ENCODE results near the gene CNN1. TPM values are rescaled to one million over a fixed set of nuclear protein-coding genes. Genes with fewer than 3 reads are reported as not detected.
"Not testable (repeated sequence)": the region's sequence is repeated elsewhere in the genome, so short reads cannot be mapped to it uniquely, and the experiment has no call there.

CNN1 gene
- total RNA-seq, 1 donor from 2014 or later: not detected

GRCh38 chr19:11597202-11598102, 58.8 kb downstream of the CNN1 start, which contains the start of gene ZNF627:
TSS of gene ZNF627 (plus strand) at chr19:11597483. CDS start at chr19:11597628, 145 bp downstream.
- Histone ChIP-seq H3K27me3 (ENCODE audit: control insufficient read depth, insufficient read depth, low read length) (no peaks in the 10 kb centered on the region), H3K36me3 (ENCODE audit: control insufficient read depth, insufficient read depth, low read length) (peaks cover 3% of the 10 kb centered on the region), H3K4me3 (ENCODE audit: low read depth, low read length) (peak within 1 kb of the TSS; percentile 84)
- peak; percentile 93 for DNase-seq (ENCODE audit: low read depth)
- TF ChIP-seq CTCF (IDR thresholded peaks at IDR 0.05; ENCODE audit: insufficient read depth, low read length, severe bottlenecking): no peak
- no peak for FAIRE-seq

GRCh38 chr19:11598103-11598483, 59.4 kb downstream of the CNN1 start:
- peak; percentile 8 for DNase-seq (ENCODE audit: low read depth)
- no peak for TF ChIP-seq CTCF (IDR thresholded peaks at IDR 0.05; ENCODE audit: insufficient read depth, low read length, severe bottlenecking)
- FAIRE-seq: no peak
- H3K27me3 ChIP-seq (ENCODE audit: control insufficient read depth, insufficient read depth, low read length): no peaks in the 10 kb centered on the region
- peaks cover 3% of the 10 kb centered on the region for H3K36me3 ChIP-seq (ENCODE audit: control insufficient read depth, insufficient read depth, low read length)
- peak overlapping the region; percentile 84 for H3K4me3 ChIP-seq (ENCODE audit: low read depth, low read length)

- DNase-seq (ENCODE audit: low read depth): no peak
- Histone ChIP-seq H3K36me3 (ENCODE audit: control insufficient read depth, insufficient read depth, low read length) (peaks cover 3% of the 10 kb centered on the region), H3K4me3 (ENCODE audit: low read depth, low read length) (no peak overlapping the region), H3K27me3 (ENCODE audit: control insufficient read depth, insufficient read depth, low read length) (no peaks in the 10 kb centered on the region)
- no peak for TF ChIP-seq CTCF (IDR thresholded peaks at IDR 0.05; ENCODE audit: insufficient read depth, low read length, severe bottlenecking)
- no peak for FAIRE-seq
Observed at GRCh38 chr19:11598746-11599145, 60.1 kb downstream of the CNN1 start.

- FAIRE-seq; H3K27me3 ChIP-seq (ENCODE audit: control insufficient read depth, insufficient read depth, low read length): not testable (repeated sequence)
Observed at GRCh38 chr19:11599704-11600103, 61.1 kb downstream of the CNN1 start.

More at GRCh38 chr19:11599704-11600103, 61.1 kb downstream of the CNN1 start:
- H3K36me3 ChIP-seq (ENCODE audit: control insufficient read depth, insufficient read depth, low read length); H3K4me3 ChIP-seq (ENCODE audit: low read depth, low read length); DNase-seq (ENCODE audit: low read depth): not testable (repeated sequence)

Other genes with a start within 250 kb of the CNN1 start
- gene TSPAN16, start 242.7 kb upstream of the CNN1 start, total RNA-seq: not detected in 2 replicates
- 37.4 and 88.3 TPM in 2 replicates for gene RAB3D, start 199.2 kb upstream of the CNN1 start, total RNA-seq
- 70.6 and 116 TPM in 2 replicates for gene TMEM205, start 192.6 kb upstream of the CNN1 start, total RNA-seq
- 7.9 and 11.1 TPM in 2 replicates for gene CCDC159, start 192.3 kb upstream of the CNN1 start, total RNA-seq
- 1.8 and 6.0 TPM in 2 replicates for gene PLPPR2, start 183.4 kb upstream of the CNN1 start, total RNA-seq
- gene SWSAP1, start 164.2 kb upstream of the CNN1 start, total RNA-seq: 0.53 and 0.90 TPM in 2 replicates
- 0.26 and 1.0 TPM in 2 replicates for gene EPOR, start 154.5 kb upstream of the CNN1 start, total RNA-seq
- 0.26 TPM in 2 replicates for gene RGL3, start 119.5 kb upstream of the CNN1 start, total RNA-seq
- gene ODAD3, start 103.7 kb upstream of the CNN1 start, total RNA-seq: not detected in 2 replicates
- 67.9 and 75.8 TPM in 2 replicates for gene PRKCSH, start 103.2 kb upstream of the CNN1 start, total RNA-seq
- not detected in 2 replicates for gene ELAVL3, start 57.8 kb upstream of the CNN1 start, total RNA-seq
- gene ZNF653, start 33.0 kb upstream of the CNN1 start, total RNA-seq: 5.3 and 8.3 TPM in 2 replicates
- gene ECSIT, start 9.7 kb upstream of the CNN1 start, total RNA-seq: 27.7 and 57.4 TPM in 2 replicates
- gene ELOF1, start 20.4 kb downstream of the CNN1 start, total RNA-seq: 20.3 and 30.7 TPM in 2 replicates
- gene ACP5, start 38.8 kb downstream of the CNN1 start, total RNA-seq: 24.5 and 26.2 TPM in 2 replicates
- gene ZNF627, start 58.6 kb downstream of the CNN1 start, total RNA-seq: 23.9 and 24.5 TPM in 2 replicates
- 6.1 and 8.4 TPM in 2 replicates for gene ZNF823, start 200.1 kb downstream of the CNN1 start, total RNA-seq
- 7.6 and 12.5 TPM in 2 replicates for gene ZNF441, start 228.1 kb downstream of the CNN1 start, total RNA-seq

Measured in bronchial epithelial cell (primary cell).